Lung (tissue), 12 donors: Measurements from ENCODE around the gene CATSPERZ. TPM values are rescaled to one million over a fixed set of nuclear protein-coding genes. Genes with fewer than 3 reads are reported as not detected.

Experiments used
- ATAC-seq: fragments of 200-7000 bp; cut with Tn5 transposase; one replicate; pipeline ENCODE4 v1.9.1; 2020; ENCODE audit warnings: moderate number of reproducible peaks; ENCODE audit not compliant: insufficient read depth, low FRiP score
- DNase-seq, 3 donors: peaks; one replicate each; pipeline ENCODE4 v3.0.0-alpha.2; 2013 to 2017
- H3K27ac ChIP-seq, 2 donors: one replicate each; pipeline ENCODE4 v1.5.1; 2013; ENCODE audit warnings: mild to moderate bottlenecking in 2 of 2, moderate library complexity in 2 of 2, control low read depth in 1 of 2, inconsistent platforms in 1 of 2, low read depth in 1 of 2, low read length in 1 of 2
- H3K27me3 ChIP-seq, 3 donors: one replicate each; pipeline ENCODE4 v1.5.1; 2013; ENCODE audit warnings: low read length in 2 of 3; ENCODE audit not compliant: control insufficient read depth in 3 of 3, insufficient read depth in 3 of 3
- H3K36me3 ChIP-seq, 4 donors: one replicate each; pipeline ENCODE4 v1.5.1; 2013; ENCODE audit warnings: low read length in 4 of 4, mild to moderate bottlenecking in 1 of 4, moderate library complexity in 1 of 4; ENCODE audit not compliant: control insufficient read depth in 4 of 4, insufficient read depth in 4 of 4
- H3K4me1 ChIP-seq, 5 donors: one replicate each; pipeline ENCODE4 v1.5.1; 2013; ENCODE audit warnings: low read length in 5 of 5, mild to moderate bottlenecking in 2 of 5, moderate library complexity in 1 of 5; ENCODE audit not compliant: control insufficient read depth in 5 of 5, insufficient read depth in 5 of 5
- H3K4me3 ChIP-seq: one replicate; pipeline ENCODE4 v1.5.1; 2013; ENCODE audit warnings: mild to moderate bottlenecking, control low read depth, moderate library complexity
- H3K9ac ChIP-seq, 2 donors: one replicate each; pipeline ENCODE4 v1.5.1; 2013; ENCODE audit warnings: low read length in 2 of 2, control low read depth in 1 of 2; ENCODE audit not compliant: insufficient read depth in 1 of 2
- H3K9me3 ChIP-seq, 4 donors: one replicate each; pipeline ENCODE4 v1.5.1; 2013; ENCODE audit warnings: low read length in 3 of 4, mild to moderate bottlenecking in 1 of 4, moderate library complexity in 1 of 4; ENCODE audit not compliant: control insufficient read depth in 4 of 4, insufficient read depth in 3 of 4
- CTCF ChIP-seq: IDR thresholded peaks from 2 replicates; pipeline ENCODE4 v1.5.1; 2012; ENCODE audit warnings: mild to moderate bottlenecking; ENCODE audit errors: control extremely low read depth, extremely low read depth
- WGBS, 2 donors: extraction: QIAGEN DNeasy Blood & Tissue Kit; methylation state at CpG; one replicate each; pipeline ENCODE4 v1.1.7; 2013; 5-methylcytosine and 5-hydroxymethylcytosine counted together
- polyA plus RNA-seq, 2 donors: library from polyadenylated mRNA; stranded (reverse); fragments of 200-250 nt; gene quantifications; one replicate each; pipeline ENCODE4 v1.2.1, GENCODE V29; 2013
- total RNA-seq, 2 donors: library from RNA; depleted of rRNA in 1 of 2; stranded (reverse); fragments of >200 nt in 1 of 2; gene quantifications; one replicate each; pipeline ENCODE4 v1.2.1, GENCODE V29; 2014 to 2021
- donor health status: control.
- donor health status: control.
- donor health status: Bipolar disorder and iron deficiency.
- donor health status: healthy.
- donor health status: DM: yes; HTN: yes; CAD: no.

CATSPERZ gene
- total and polyA plus RNA-seq, 4 donors, result 0.31 to 0.98 (median 0.67) TPM; not detected in 1

GRCh38 chr11:64337538-64338249 is 37.5 kb downstream of the CATSPERZ start:
- Histone ChIP-seq H3K4me3 (no peak overlapping the region), H3K9ac (no peak overlapping the region), H3K9me3 (no peaks in the 10 kb centered on the region), H3K36me3 (no peaks in the 10 kb centered on the region), H3K27ac (no peak overlapping the region), H3K27me3 (peaks cover 0 to 10% (median 0%) of the 10 kb centered on the region in 3 donors), H3K4me1 (peaks cover 0 to 12% (median 7%) of the 10 kb centered on the region in 5 donors)
- no peak for DNase-seq
- ATAC-seq, result no peak
- no peak for TF ChIP-seq CTCF
- WGBS, 2 donors, result 68 to 71% methylated on average over 8 of the region's 8 CpGs

GRCh38 chr11:64338716-64339115 is 38.6 kb downstream of the CATSPERZ start:
- peaks cover 0 to 14% (median 7%) of the 10 kb centered on the region in 5 donors for H3K4me1 ChIP-seq
- WGBS, 2 donors, result 66 to 79% methylated on average over 8 of the region's 8 CpGs
- no peak overlapping the region for H3K9ac ChIP-seq

GRCh38 chr11:64339286-64339685 is 39.1 kb downstream of the CATSPERZ start:
- Histone ChIP-seq H3K4me1 (peaks cover 0 to 14% (median 7%) of the 10 kb centered on the region in 5 donors), H3K27ac (no peak overlapping the region), H3K4me3 (no peak overlapping the region), H3K9ac (no peak overlapping the region), H3K9me3 (no peaks in the 10 kb centered on the region), H3K27me3 (peaks cover 0 to 13% (median 0%) of the 10 kb centered on the region in 3 donors), H3K36me3 (no peaks in the 10 kb centered on the region)
- ATAC-seq (no peak), DNase-seq (no peak)
- WGBS, 2 donors, result 60 to 61% methylated on average over 4 of the region's 4 CpGs
- TF ChIP-seq CTCF, result no peak

More at GRCh38 chr11:64338716-64339115, 38.6 kb downstream of the CATSPERZ start:
- peak overlapping the region in 1 of 2 donors; percentile 34 for H3K27ac ChIP-seq
- no peaks in the 10 kb centered on the region for H3K9me3 ChIP-seq
- H3K36me3 ChIP-seq, result no peaks in the 10 kb centered on the region
- DNase-seq (no peak), ATAC-seq (no peak)
- no peak for TF ChIP-seq CTCF
- peaks cover 0 to 13% (median 0%) of the 10 kb centered on the region in 3 donors for H3K27me3 ChIP-seq
- H3K4me3 ChIP-seq, result no peak overlapping the region
